NCI-H1092 treated with DMSO at 0.1 percent for 48 hours (cell line): ENCODE data around the gene SNPH.

Source experiments
- DNase-seq: peaks from one replicate; lab custom pipeline; 2025; lab: John Stamatoyannopoulos, UW

Gene SNPH

DNA sequence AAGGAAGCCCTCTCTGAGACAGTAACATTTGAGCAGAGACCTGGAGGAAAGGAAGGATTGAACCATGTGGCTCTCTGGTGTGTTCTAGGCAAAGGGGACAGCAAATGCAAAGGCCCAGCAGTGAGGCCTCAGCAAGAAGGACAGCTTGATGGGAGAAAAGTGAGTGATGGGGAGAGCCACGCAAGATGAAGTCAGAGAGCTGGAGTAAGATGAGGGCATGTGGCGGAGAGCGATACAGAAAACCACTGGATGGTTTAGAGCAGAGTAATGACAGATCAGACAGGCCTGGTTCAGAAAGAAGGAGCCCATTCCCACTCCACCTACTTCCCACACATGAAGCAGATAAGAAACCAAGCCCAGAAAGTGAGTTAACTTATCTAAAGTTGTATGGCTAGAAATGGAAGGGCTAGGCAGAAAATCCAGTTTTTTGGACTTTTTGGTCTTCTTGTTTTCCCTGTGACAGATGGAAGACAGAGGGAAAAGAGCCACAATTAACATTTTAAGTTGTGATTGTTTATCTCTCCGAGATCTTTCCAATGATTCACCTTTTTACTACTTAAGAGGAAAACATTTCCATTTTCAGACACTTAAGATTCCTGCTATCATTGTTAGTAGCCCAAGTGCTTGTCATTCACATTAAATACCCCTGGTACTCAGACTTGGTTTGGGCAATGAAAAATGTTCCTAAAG, 723 bp upstream of the SNPH start:
- no peak for DNase-seq

DNA sequence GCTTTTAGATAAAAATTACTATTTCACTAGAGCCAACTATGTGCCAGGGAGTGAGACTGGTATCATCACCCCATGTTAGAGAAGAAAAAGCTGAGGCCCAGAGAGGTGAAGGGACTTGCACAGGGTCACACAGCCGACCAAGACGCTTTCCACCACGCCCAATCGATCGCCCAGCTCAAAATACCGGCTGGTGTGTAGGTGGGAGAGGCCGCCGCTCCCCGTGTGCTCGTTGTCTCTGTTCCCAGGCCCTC, 253 bp upstream of the SNPH start:
- no peak for DNase-seq

DNA sequence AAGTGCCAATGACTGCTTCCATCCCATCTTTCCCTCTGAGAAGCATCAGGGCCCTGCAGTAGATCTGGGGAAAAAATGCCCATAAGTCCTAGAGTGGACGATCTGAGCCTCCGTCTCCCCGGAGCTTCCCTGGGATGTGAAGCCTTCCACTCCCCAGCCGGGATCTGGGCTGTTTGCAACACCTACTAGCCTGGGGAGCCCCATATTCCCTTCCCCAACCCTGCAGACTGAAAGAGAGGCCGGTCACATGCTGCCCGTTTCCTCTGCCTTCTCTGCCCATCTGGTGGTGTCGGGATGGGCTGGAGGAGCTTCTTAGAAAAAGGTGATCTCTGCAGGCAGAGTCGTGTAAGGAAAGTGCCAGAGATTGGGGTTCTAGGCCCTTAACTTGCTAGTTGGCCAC, 1.1 kb downstream of the SNPH start:
- DNase-seq: no peak

DNA sequence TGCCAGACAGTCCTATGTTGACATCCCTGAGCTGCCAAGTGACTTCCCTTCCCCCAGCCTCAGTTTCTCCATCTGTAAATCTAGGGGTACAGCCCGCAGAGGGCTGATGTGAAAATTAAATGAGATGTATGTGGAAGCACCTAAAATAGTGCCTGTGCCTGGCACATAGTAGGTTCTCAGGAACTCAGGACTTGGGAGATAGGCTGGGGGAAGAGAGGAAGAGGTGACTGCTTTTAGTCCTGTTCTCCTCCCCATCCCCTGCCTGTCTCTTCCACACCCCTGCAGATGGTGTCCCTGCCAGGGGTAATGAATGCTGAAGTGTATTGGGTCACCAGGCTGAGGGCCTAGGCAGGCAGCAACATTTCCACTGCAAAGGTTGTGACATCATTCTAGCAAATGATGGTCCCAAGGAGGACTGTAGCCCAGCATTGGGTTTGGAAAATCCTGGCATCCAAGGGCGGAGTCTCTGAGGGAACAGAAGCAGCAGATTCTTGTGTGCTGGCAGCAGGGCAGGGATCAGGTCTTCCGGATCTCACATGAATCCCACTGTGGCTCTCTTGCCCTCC, 1.8 kb downstream of the SNPH start:
- no peak for DNase-seq

DNA sequence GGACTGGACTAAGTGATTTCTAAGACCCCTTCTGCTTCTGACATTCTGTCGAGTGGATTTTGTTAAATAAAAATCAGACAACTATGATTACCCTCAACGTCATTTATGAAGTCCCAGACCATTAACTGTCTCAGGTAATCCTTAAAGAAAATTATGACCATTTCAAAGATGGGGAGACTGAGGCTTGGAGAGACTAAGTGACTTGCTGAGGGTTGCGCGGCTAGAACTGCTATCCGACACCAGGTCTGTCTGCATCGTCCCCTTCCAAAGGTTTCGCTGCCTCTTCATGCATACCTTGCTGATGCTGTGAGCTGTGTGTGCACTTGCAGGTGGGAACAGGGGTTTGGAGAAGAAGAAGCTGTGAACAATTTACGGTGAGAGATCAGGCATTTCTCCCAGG, 3.1 kb downstream of the SNPH start:
- DNase-seq: no peak

DNA sequence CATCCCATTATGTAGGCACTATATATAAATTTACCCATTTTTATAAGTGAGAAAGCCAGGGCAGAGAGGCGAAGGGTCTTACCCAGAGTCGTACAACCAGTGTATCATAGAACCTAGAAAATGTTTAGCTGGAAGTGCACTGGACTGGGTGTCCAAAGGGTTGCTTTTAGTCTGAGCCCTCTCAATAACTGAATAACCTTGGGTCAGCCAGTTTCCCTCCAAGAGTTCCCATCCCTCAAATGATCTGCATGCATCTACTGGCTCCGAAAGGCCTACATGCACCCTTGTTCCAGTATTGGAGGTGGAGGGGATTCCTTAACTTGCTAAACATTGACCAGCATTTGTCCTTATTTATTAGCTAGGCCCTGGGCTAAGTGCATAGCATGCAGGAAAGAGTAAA, 3.8 kb downstream of the SNPH start:
- no peak for DNase-seq

DNA sequence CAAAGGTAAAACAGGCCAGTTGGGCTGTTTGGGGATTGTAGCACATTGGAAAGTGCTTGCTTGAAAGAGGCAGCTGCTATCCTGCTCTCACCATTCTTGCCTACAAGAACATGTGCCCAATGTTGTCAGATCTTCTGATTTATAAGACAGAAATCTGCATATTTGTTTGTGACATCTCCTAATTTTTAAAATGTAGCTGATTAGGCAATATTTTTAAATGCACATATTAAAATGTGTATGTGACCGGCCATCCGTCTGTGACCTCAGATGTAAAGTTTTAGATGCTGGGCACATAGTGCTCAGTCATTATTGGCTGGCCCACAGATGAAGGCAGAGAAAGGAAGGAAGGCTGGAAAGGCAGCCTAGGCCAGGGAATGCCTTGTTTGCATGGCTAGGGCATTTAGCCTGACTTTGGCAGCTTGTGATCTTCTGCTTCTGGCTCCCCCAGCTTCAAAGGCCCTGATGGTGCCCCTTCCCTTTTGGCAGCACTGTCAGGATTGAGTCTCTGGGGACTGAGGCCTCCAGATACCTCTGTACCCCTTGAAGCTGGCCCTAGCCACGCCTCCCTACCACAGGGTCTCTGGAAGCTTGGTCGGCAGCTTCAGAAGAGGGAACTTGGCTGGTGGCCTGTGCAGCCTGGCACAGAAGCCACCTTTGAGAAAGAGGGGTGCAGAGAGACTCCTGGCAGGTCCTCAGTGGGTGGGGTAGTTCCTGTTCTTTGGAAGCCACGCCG, 6.4 kb downstream of the SNPH start:
- peak; percentile 10 for DNase-seq

DNA sequence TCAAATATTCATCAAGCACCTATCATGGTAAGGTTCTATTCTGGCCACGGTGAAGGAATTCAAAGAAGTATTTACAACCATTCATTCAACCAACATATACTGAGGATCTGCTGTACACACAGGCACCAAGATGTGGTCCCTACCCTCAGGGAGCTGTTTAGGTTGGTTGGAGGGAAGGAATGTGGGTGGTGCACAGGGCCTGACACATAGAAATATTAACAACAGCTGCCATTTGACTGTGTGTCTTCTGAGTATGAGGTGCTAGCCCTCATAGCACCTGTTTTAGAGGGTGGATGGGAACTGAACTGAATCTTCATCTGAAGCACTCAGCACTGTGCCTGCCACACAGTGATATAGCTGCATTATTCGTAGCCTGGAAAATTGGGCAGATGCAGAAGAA, 7.3 kb downstream of the SNPH start:
- DNase-seq: no peak

DNA sequence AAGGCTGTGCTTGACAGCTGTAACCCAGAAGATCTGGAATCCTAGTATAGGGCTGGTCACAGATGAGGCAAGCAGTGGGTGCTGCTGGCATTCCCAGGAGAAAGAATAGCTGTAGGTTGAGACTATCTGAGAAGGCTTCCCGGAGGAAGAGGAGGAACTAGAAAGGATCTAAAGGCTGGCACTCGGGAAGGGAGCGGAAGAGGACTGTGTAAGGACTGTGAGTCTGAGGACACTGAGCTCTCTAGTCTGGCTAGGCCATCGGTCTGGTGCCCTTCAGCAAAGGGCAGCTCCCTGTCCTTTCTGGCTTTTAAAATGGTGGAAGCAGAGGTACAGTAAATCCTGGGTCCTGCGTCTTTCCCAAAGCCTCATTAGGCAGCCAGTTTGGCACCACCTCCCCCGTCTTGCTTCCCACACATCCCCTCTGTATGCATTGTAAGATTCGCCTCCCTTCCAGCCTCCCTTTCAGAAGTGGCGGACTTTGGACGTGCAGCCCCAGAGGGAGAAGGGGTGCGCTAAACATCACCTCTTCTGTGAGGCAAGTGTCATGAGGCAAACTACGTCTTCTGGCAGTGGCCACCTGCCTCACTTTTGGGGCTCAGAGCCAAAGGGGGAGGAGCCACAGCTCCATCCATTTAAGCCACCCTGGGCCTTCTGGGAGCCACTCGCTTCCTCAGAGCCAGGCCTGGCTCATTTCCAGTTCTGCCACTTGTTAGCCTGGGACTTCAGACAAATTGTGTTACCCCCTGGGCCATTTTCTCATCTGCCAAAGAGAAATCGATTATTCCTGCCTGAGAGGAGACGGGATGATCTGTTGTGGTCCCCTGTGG, 8.6 kb downstream of the SNPH start:
- peak; percentile 95 for DNase-seq

DNA sequence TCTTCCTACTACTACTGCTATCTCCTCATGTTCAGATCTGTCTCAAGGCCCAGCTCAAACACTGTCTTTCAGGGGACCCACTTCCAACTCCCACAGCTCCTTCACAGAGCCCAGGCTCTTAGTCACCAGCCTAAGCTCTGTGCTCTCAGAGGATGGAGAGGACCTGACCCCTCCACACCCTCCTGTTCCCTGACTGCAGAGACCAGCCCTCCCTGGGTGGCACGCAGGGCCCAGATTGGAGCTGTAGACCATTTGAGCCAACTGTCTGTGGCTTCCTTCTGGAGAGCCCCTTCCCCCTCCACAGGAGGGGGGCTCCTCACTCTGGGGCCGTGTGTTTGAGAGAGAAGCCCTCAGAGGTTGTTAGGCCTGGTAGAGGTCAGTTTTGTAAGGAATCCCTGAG, 9.8 kb downstream of the SNPH start:
- DNase-seq: no peak

DNA sequence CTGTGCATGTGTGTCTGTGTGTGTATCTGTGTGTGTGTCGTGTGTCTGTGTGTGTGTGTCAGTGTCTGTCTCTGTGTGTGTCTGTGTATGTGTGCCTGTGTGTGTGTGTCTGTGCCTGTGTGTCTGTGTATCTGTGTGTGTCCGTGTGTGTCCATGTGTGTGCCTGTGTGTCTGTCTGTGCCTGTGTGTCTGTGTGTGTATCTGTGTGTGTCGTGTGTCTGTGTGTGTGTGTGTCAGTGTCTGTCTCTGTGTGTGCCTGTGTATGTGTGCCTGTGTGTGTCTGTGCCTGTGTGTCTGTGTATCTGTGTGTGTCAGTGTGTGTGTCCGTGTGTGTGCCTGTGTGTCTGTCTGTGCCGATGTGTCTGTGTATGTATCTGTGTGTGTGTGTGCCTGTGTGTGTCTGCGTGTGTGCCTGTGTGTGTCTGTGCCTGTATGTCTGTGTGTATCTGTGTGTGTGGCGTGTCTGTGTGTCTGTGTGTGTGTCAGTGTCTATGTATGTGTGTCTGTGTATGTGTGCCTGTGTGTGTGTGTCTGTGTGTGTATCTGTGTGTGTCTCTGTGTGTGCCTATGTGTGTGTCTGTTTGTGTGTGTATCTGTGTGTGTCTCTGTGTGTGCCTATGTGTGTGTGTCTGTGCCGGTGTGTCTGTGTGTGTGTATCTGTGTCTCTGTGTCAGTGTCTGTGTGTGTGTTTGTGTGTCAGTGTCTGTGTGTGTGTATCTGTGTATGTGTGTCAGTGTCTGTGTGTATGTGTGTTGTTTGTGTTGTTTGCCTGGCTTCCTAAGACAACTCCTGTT, 11.6 kb downstream of the SNPH start:
- no peak for DNase-seq

DNA sequence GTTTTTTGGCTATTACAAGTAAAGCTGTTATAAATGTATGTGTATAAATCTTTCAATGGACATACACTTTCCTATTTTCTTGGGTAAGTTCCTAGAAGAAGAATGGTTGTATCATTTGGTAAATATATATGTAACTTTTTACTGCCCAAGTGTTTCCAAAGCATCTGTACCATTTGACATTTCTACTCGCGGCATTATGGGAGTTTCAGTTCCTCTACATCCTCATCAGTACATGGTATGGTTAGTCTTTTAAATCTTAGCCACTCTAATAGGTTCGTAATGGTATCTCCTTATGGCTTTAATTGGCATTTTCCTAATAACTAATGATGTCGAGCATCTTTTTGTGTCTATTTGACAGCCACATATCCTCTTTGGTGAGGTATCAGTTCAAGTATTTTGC, 12.9 kb downstream of the SNPH start:
- DNase-seq: no peak

DNA sequence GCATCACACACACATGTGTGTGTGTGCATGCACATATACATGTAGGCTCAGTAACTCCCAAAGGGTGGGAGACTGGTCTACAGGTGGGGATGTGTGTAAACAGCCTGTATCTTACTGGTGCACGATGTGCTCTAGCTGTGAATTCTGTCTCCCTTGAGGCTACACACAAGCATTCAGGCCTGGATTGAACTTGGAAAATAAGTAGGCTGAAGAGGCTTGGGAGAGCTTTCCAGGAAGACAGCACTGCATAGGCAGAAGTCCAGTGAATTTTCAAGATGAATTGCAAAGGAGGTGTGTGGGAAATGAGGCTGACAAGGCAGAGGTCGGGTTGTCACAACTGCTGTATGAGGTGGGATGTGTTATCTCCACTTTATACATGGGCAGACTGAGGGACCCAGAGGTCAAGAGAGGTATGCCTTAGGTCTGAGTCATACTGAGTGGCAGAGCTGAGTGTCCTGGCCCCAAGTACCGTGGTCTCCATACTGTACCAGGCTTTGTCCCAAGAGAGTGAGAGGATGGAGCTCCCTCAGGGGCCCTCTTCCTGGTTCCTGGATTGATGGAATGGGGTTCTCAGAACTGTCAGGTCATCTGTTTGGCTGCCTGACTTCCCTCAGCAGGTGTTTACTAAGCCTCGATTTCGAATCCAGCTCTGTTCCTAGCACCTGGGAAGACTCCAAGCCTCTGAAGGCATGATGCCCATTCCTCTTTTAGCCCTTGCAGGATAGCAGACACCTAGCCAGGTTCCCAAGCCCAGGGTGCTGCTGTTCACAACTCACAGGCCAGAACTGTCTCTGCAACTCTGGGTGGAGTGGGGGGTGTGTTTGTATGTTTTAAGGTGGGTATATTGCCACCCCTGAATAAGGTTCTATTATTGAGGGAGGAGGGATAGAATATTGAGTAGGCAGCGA, 14.4 kb downstream of the SNPH start:
- no peak for DNase-seq

DNA sequence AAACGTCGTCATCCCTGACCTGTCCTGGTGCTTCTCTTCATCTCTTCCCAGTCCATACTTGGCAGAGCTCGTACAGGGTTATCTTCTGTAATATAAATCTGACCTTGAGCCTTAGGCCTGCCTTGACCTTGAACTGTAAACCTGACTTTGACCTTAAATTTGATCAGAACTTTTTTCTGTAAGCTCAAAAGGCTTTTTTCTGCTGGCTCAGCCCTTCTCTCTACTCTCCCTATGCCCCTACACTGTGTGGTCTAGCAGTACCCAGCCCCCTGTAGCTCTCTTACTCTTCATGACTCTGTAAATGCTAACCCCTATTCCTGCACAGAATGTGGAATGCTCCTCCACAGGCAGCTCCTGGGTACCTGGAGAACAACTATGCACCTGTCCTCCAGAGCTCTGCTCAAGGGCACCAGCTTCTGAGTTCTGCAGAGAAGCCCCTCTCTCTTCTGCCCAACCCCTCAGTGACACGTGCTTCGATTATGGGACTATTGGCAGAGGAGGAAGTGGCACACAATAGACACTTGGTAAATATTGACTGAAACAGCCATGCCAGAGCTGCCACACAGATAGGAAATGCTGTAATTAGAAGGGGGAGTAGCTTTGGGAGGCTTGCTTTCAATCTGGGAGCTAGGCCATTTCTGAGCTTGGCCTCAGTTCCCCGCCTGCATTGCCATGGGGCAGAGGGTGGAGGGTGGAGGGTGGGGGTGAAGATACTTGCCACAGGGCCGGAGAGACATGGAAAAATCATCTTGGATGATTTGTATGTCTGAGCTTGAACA, 15.4 kb downstream of the SNPH start:
- DNase-seq: peak; percentile 95

DNA sequence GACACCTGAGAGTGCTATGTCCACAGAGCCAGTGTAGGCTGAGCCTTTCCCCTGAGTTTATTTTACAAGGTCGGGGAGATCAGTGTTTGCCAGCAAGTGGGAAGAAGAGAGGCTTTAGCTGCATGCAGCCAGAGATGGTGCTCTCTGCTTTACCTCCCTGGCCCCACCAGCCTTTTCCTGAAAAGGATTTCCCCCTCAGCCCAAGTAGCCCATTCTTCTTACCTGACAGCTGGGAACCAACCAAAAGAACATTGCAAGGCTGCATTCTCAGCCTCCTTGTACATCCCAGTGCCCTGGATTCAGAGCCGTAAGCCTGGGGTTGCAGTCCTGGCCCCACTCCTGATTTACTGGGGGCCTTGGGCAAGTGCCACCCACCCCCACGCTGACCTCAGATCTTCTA, 16.9 kb downstream of the SNPH start:
- DNase-seq: no peak

DNA sequence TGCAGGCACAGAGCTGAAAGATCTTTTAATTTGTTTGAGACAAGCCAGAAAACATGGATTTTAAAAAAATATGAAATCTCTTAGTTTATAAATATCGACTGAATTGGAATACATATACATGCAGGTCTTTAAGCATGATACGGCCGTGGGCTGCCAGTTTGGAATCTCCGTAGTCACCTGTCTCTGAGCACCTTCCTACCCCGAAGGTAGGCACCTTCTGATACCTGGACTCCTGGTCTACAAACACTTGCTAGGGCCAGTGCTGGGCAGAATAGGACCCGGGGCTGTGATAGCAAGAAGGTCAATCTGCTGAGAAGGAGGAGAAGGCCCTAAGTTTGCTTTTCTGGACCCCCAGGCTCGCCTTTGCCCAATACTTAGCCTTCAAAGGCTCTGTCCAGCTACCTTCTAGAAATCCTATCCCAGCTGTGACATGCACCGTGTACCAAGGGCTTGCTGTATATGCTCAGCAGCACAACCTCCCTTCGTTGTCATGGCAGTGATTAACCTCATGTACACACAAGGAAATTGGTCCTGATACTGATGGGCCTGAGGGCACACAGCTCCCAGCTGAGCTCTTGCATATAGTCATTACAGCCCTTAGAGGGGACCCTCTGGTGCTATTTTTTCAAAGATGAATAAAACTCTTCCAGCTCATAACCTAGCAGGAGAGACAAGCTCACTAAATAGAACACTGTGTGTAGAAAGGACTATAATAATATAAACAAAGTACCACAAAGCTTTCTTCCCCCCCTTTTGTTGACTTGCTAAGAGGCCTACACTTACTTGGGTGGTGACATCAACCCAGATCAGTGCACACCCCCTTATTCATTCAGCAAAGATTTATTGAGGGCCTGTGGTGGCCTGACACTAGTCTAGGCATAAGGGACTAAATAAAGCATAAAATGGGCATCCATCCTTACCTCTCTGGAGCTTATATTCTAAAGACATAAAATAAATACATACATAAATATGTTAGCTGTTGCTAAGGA, 17.7 kb downstream of the SNPH start:
- DNase-seq: no peak

DNA sequence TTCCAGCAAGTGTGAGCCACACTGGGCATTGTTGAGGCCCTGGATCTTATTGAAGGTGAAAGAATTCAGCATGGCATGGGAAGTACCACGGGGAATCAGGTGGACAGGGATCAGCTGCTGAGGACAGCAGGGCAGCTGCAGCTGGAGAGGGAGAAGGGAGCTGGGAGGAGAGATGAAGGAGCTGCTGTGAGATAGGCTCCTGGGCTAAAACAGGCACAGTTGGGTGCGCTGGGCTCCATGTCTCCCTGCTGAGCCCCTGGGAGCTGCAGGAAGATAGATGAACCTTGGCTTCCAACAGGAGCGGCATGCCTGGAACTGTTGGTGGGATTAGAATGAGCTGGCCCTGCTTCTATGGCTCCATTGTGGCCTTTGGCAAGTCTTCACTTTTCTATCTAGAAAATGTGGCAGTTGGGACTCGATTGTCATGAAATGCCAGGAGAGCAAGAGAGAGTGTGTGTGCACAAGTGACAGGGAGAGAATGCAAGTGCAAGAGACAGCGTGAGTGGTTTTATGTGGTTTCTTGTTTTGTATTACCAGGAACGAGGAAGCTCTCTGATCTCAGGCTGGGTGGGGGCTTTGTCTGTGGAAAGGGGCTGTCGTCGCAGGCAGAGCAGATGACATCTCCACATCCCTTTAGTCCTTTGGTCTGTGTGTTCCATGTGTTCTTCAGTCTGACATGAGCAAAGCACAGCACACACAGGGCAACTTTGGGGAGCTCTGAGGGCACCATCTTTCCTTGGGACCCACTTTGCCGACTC, 20.4 kb downstream of the SNPH start:
- DNase-seq: no peak

DNA sequence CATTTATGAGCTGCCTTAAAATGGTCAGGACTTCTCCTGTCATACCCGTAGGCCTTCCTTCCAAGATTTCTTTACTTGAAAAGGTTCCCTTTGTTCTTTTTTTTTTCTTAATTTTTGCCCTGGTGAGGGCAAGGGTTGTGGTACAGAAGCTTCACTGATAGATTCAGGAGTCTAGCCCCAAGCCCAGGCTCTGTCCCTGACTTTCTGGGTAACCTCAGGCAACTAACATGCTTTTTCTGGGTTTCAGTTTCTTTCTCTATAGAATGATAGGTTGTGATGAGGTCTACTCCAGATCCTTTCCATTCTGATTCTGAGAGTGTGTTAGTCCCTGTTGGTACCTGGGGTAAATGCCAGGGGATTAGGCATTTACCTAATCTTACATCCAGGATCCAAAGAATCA, 21.2 kb downstream of the SNPH start:
- DNase-seq: no peak
